IMR-90 (cell line): Measurements from ENCODE around the gene TTC23L. TPM values are rescaled to one million over a fixed set of nuclear protein-coding genes. Genes with fewer than 3 reads are reported as not detected.

Source experiments
- ATAC-seq: fragments of 200-7000 bp; cut with Tn5 transposase; 2 replicates; pipeline ENCODE4 v1.9.1; 2020; ENCODE audit warnings: low read depth, mild to moderate bottlenecking, moderate library complexity
- BruUV-seq: library from RNA; stranded (reverse); fragments of 400-500 nt; replicated peaks from 2 replicates; lab custom pipeline; 2021; lab: Mats Ljungman, UMichigan
- CTCF ChIA-PET: fragments of 300-600 bp; formaldehyde crosslinking; extraction: SDS; loops from one replicate; lab custom pipeline; 2021; ENCODE audit warnings: antibody characterized with exemption; lab: Yijun Ruan, JAX
- POLR2A ChIA-PET: fragments of 300-600 bp; sonication (Branson Sonifier 250); formaldehyde crosslinking; loops from one replicate; lab custom pipeline; 2022; ENCODE audit warnings: antibody characterized with exemption; ENCODE audit not compliant: unreplicated experiment; lab: Charles Lee
- DNase-seq: peaks from one replicate; pipeline ENCODE4 v3.0.0; 2013
- H2AFZ ChIP-seq: replicated peaks from 2 replicates; pipeline ENCODE3; 2013; ENCODE audit warnings: low read length, mild to moderate bottlenecking; ENCODE audit not compliant: poor library complexity
- H2AK5ac ChIP-seq: 2 replicates; pipeline ENCODE4 v1.6.1; 2013; ENCODE audit warnings: low read depth, low read length, inconsistent platforms
- H2AK9ac ChIP-seq: replicated peaks from 2 replicates; pipeline ENCODE3; 2013; ENCODE audit warnings: mild to moderate bottlenecking, low read depth, low read length, moderate library complexity; ENCODE audit not compliant: poor library complexity
- H2BK120ac ChIP-seq: 2 replicates; pipeline ENCODE4 v1.6.1; 2013; ENCODE audit warnings: low read depth, low read length, inconsistent platforms
- H2BK15ac ChIP-seq: 3 replicates; pipeline ENCODE4 v1.6.1; 2013; ENCODE audit warnings: low read depth, low read length, inconsistent platforms
- H2BK20ac ChIP-seq: 2 replicates; pipeline ENCODE4 v1.6.1; 2013; ENCODE audit warnings: low read depth, mild to moderate bottlenecking, inconsistent platforms, low read length, moderate library complexity
- H2BK5ac ChIP-seq: 2 replicates; pipeline ENCODE4 v1.6.1; 2013; ENCODE audit warnings: mild to moderate bottlenecking, low read depth, low read length, inconsistent platforms; ENCODE audit not compliant: poor library complexity, severe bottlenecking
- H3K14ac ChIP-seq: replicated peaks from 2 replicates; pipeline ENCODE4 v1.6.1; 2013; ENCODE audit warnings: low read depth, low read length, inconsistent platforms
- H3K18ac ChIP-seq: 2 replicates; pipeline ENCODE4 v1.6.1; 2013; ENCODE audit warnings: low read depth, low read length, control low read depth
- H3K23ac ChIP-seq: 2 replicates; pipeline ENCODE4 v1.6.1; 2013; ENCODE audit warnings: low read depth, low read length, inconsistent platforms
- H3K27ac ChIP-seq: 2 replicates; pipeline ENCODE4 v1.5.1; 2013; ENCODE audit warnings: mild to moderate bottlenecking, control low read depth, low read length; ENCODE audit not compliant: insufficient read depth
- H3K27me3 ChIP-seq: 2 replicates; pipeline ENCODE4 v1.6.1; 2013; ENCODE audit warnings: low read length; ENCODE audit not compliant: control insufficient read depth, insufficient read depth
- H3K36me3 ChIP-seq: 2 replicates; pipeline ENCODE4 v1.6.1; 2013; ENCODE audit warnings: low read length, mixed read lengths; ENCODE audit not compliant: control insufficient read depth, insufficient read depth
- H3K4ac ChIP-seq: 2 replicates; pipeline ENCODE4 v1.6.1; 2013; ENCODE audit warnings: low read depth, low read length, inconsistent platforms
- H3K4me1 ChIP-seq: 2 replicates; pipeline ENCODE4 v1.6.1; 2013; ENCODE audit warnings: low read length, mixed read lengths; ENCODE audit not compliant: control insufficient read depth, insufficient read depth
- H3K4me2 ChIP-seq: 2 replicates; pipeline ENCODE4 v1.6.1; 2013; ENCODE audit warnings: low read depth, mild to moderate bottlenecking, control low read depth, low read length, moderate library complexity
- H3K4me3 ChIP-seq: 2 replicates; pipeline ENCODE4 v1.5.1; 2013; ENCODE audit warnings: low read depth, mild to moderate bottlenecking, control low read depth, low read length, moderate library complexity; ENCODE audit not compliant: insufficient read depth
- H3K56ac ChIP-seq: 2 replicates; pipeline ENCODE4 v1.6.1; 2013; ENCODE audit warnings: low read length, inconsistent platforms; ENCODE audit not compliant: insufficient read depth; ENCODE audit errors: extremely low read depth
- H3K79me1 ChIP-seq, 2 experiments: 2 replicates each; pipeline ENCODE4 v1.6.1; 2013; ENCODE audit warnings: low read length in 2 of 2, inconsistent platforms in 1 of 2, low read depth in 1 of 2
- H3K9ac ChIP-seq: 2 replicates; pipeline ENCODE4 v1.6.1; 2013; ENCODE audit warnings: low read depth, low read length, control low read depth
- H3K9me1 ChIP-seq: 2 replicates; pipeline ENCODE4 v1.6.1; 2013; ENCODE audit warnings: low read length, inconsistent platforms; ENCODE audit not compliant: insufficient read depth
- H3K9me3 ChIP-seq: 2 replicates; pipeline ENCODE4 v1.6.1; 2013; ENCODE audit warnings: low read length; ENCODE audit not compliant: control insufficient read depth, insufficient read depth
- H4K20me1 ChIP-seq: 2 replicates; pipeline ENCODE4 v1.6.1; 2013; ENCODE audit warnings: low read length, inconsistent platforms; ENCODE audit not compliant: insufficient read depth
- H4K5ac ChIP-seq: 2 replicates; pipeline ENCODE4 v1.6.1; 2013; ENCODE audit warnings: mild to moderate bottlenecking, low read depth, low read length, control low read depth
- H4K8ac ChIP-seq, 2 experiments: 2 replicates each; pipeline ENCODE4 v1.6.1; 2013; ENCODE audit warnings: low read depth in 2 of 2, low read length in 2 of 2, control low read depth in 1 of 2, inconsistent platforms in 1 of 2
- H4K91ac ChIP-seq: 2 replicates; pipeline ENCODE4 v1.6.1; 2013; ENCODE audit warnings: low read depth, low read length, inconsistent platforms; ENCODE audit not compliant: insufficient read depth
- NFE2L2 ChIP-seq: fragments of 150-350 bp; IDR thresholded peaks from 2 replicates; pipeline ENCODE4 v1.6.1; 2016; ENCODE audit warnings: low read depth, mild to moderate bottlenecking, low read length
- WGBS, 2 experiments: methylation state at CpG; one replicate each; pipeline versions ENCODE4 v1.1.5 to v1.1.7; 2013; ENCODE audit warnings: missing lambda C conversion rate in 2 of 2; ENCODE audit not compliant: insufficient read length in 1 of 2; ENCODE audit errors: extremely low coverage in 2 of 2; 5-methylcytosine and 5-hydroxymethylcytosine counted together
- dilution Hi-C: fragments of 300-500 bp; cut with HindIII; formaldehyde crosslinking; loops from one replicate; pipeline ENCODE4 v1.14.3; 2018; ENCODE audit warnings: low sequenced_read_pairs; ENCODE audit not compliant: unreplicated experiment
- in situ Hi-C: fragments of 300-500 bp; cut with MboI; formaldehyde crosslinking; loops from 3 replicates; pipeline ENCODE4 v1.14.3; 2019; ENCODE audit warnings: low sequenced_read_pairs, inconsistent platforms, mixed read lengths
- intact Hi-C: fragments of 100-400 bp; cut with micrococcal nuclease; formaldehyde crosslinking; loops from 2 replicates; pipeline ENCODE4 v1.10.0; 2022
- polyA plus RNA-seq, 3 experiments: library from polyadenylated mRNA; depleted of rRNA; stranded (reverse); fragments of >200 nt; gene quantifications; 2 replicates each; pipeline ENCODE4 v1.2.3, GENCODE V29; 2012; ENCODE audit warnings: low replicate concordance in 1 of 3
- total RNA-seq: library from RNA; depleted of rRNA; stranded (reverse); fragments of >200 nt; gene quantifications from 2 replicates; pipeline ENCODE4 v1.2.3, GENCODE V29; 2012
- TF ChIP-seq, protein P1 (sequence below): fragments of 150-350 bp; IDR thresholded peaks from 2 replicates; pipeline ENCODE4 v1.6.1; 2017; ENCODE audit warnings: mild to moderate bottlenecking, antibody characterized with exemption, low read length, low read depth

TTC23L gene
- total and polyA plus RNA-seq, 2 of the 4 experiments (the other 2 are of a cell fraction), result under 0.01 TPM; not detected in 1

- Histone ChIP-seq H3K4ac (no peak overlapping the region), H4K5ac (no peak overlapping the region), H3K4me2 (no peak overlapping the region), H3K56ac (no peak overlapping the region), H2BK5ac (no peak overlapping the region), H4K91ac (no peak overlapping the region), H3K23ac (no peak overlapping the region), H4K8ac (no peak overlapping the region), H3K18ac (no peak overlapping the region), H2AK5ac (no peak overlapping the region), H2AFZ (peak overlapping the region; percentile 49), H3K4me1 (no peaks in the 10 kb centered on the region), H3K9me1 (no peaks in the 10 kb centered on the region), H3K14ac (peak overlapping the region; percentile 19; the same call in 1 of the 2 replicates), H3K79me1 (no peaks in the 10 kb centered on the region), H2AK9ac (no peak overlapping the region), H3K27ac (no peak overlapping the region), H4K20me1 (no peaks in the 10 kb centered on the region), H3K36me3 (no peaks in the 10 kb centered on the region), H3K4me3 (no peak overlapping the region), H2BK15ac (no peak overlapping the region), H3K9ac (no peak overlapping the region), H2BK120ac (no peak overlapping the region), H2BK20ac (no peak overlapping the region), H3K27me3 (no peaks in the 10 kb centered on the region; the same call in 1 of the 2 replicates), H3K9me3 (no peaks in the 10 kb centered on the region)
- ATAC-seq (no peak), DNase-seq (no peak)
- intact Hi-C loops, result no loop called here
- no TSS peak for BruUV-seq
- WGBS, 2 experiments, result 85% methylated on average over 1 of the region's 3 CpGs; no CpG with 5 or more reads in 1 of the 2 experiments
- in situ Hi-C loops, result no loop called here
- dilution Hi-C loops, result no loop called here
- ChIA-PET CTCF (no interaction called here), POLR2A (no interaction called here)
- peak; percentile 5; the same call in 1 of the 2 replicates for TF ChIP-seq NFE2L2
- TF ChIP-seq, protein P1, sequence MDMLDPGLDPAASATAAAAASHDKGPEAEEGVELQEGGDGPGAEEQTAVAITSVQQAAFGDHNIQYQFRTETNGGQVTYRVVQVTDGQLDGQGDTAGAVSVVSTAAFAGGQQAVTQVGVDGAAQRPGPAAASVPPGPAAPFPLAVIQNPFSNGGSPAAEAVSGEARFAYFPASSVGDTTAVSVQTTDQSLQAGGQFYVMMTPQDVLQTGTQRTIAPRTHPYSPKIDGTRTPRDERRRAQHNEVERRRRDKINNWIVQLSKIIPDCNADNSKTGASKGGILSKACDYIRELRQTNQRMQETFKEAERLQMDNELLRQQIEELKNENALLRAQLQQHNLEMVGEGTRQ, result no peak
Observed at GRCh38 chr5:34866989-34867471, 28.1 kb downstream of the TTC23L start.
